Endothelial cell of umbilical vein (primary cell): ENCODE data around the gene LSM2. TPM values are rescaled to one million over a fixed set of nuclear protein-coding genes. Genes with fewer than 3 reads are reported as not detected.

Source experiments
- BruUV-seq: library from RNA; stranded (reverse); fragments of 400-500 nt; replicated peaks from 2 replicates; lab custom pipeline; 2021; lab: Mats Ljungman, UMichigan
- CTCF ChIA-PET: fragments of 300-600, 350-600 bp; sonication (Branson Sonifier 250); formaldehyde crosslinking; loops from one replicate; lab custom pipeline; 2021; ENCODE audit warnings: antibody characterized with exemption, inconsistent platforms; lab: Charles Lee
- POLR2A ChIA-PET: fragments of 300-600, 350-600 bp; sonication (Branson Sonifier 250); formaldehyde crosslinking; loops from one replicate; lab custom pipeline; 2021; ENCODE audit warnings: antibody characterized with exemption, inconsistent platforms; lab: Charles Lee
- DNase-seq: peaks from one replicate; pipeline ENCODE4 v3.0.0-alpha.2; 2011; ENCODE audit warnings: low read depth, low spot score
- FAIRE-seq: peaks from 2 replicates; lab custom pipeline; 2011; peaks lifted over from hg19 to GRCh38; lab: Jason Lieb, UNC
- H2AFZ ChIP-seq: 2 replicates; pipeline ENCODE4 v1.6.0; 2012; ENCODE audit warnings: low read depth, low read length, control low read depth, inconsistent platforms
- H3K27ac ChIP-seq: 2 replicates; pipeline ENCODE4 v1.5.1; 2011; ENCODE audit warnings: low read depth, mild to moderate bottlenecking, control low read depth, low read length, moderate library complexity; ENCODE audit not compliant: insufficient read depth
- H3K27me3 ChIP-seq, 2 experiments: 2 replicates each; pipeline versions ENCODE4 v1.6.0 to v1.6.1; 2011; ENCODE audit warnings: low read length in 2 of 2, mixed read lengths in 1 of 2; ENCODE audit not compliant: control insufficient read depth in 2 of 2, insufficient read depth in 2 of 2
- H3K36me3 ChIP-seq, 2 experiments: 2 replicates in 1 of 2; 3 replicates in 1 of 2; pipeline ENCODE4 v1.5.1; 2011; ENCODE audit warnings: low read length in 2 of 2, mild to moderate bottlenecking in 1 of 2, moderate library complexity in 1 of 2; ENCODE audit not compliant: control insufficient read depth in 2 of 2, insufficient read depth in 2 of 2; ENCODE audit errors: extremely low read depth in 1 of 2
- H3K4me1 ChIP-seq: 3 replicates; pipeline ENCODE4 v1.5.1; 2011; ENCODE audit warnings: mild to moderate bottlenecking, low read length; ENCODE audit not compliant: control insufficient read depth, insufficient read depth; ENCODE audit errors: extremely low read depth
- H3K4me2 ChIP-seq: 2 replicates; pipeline ENCODE4 v1.6.1; 2011; ENCODE audit warnings: low read length, control low read depth, mixed read lengths; ENCODE audit not compliant: insufficient read depth
- H3K4me3 ChIP-seq, 3 experiments: fragments of 200-600 bp in 1 of 3; sonication (generic), shearing (Covaris generic) in 1 of 3; replicated peaks in 1 of 3; 2 replicates each; pipeline ENCODE4 v1.5.1; 2011 to 2016; ENCODE audit warnings: control low read depth in 3 of 3, low read length in 3 of 3, mild to moderate bottlenecking in 2 of 3, inconsistent platforms in 1 of 3, low read depth in 1 of 3, moderate library complexity in 1 of 3; ENCODE audit not compliant: insufficient read depth in 1 of 3
- H3K79me2 ChIP-seq: 2 replicates; pipeline ENCODE4 v1.6.0; 2012; ENCODE audit warnings: low read length, inconsistent platforms; ENCODE audit not compliant: control insufficient read depth, insufficient read depth
- H3K9ac ChIP-seq: replicated peaks from 2 replicates; pipeline ENCODE3; 2011; ENCODE audit warnings: low read length, control low read depth; ENCODE audit not compliant: insufficient read depth; ENCODE audit errors: extremely low read depth
- H3K9me1 ChIP-seq: replicated peaks from 3 replicates; pipeline ENCODE4 v1.6.0; 2011; ENCODE audit warnings: mild to moderate bottlenecking, low read length; ENCODE audit not compliant: control insufficient read depth, insufficient read depth; ENCODE audit errors: extremely low read depth
- H3K9me3 ChIP-seq: replicated peaks from 2 replicates; pipeline ENCODE4 v1.5.1; 2012; ENCODE audit warnings: low read length, inconsistent platforms; ENCODE audit not compliant: control insufficient read depth, insufficient read depth
- H4K20me1 ChIP-seq: replicated peaks from 2 replicates; pipeline ENCODE3; 2011; ENCODE audit warnings: mild to moderate bottlenecking, low read length; ENCODE audit not compliant: control insufficient read depth, insufficient read depth; ENCODE audit errors: extremely low read depth
- EZH2 ChIP-seq: IDR thresholded peaks from 2 replicates; pipeline ENCODE4 v1.6.1; 2012; ENCODE audit warnings: borderline replicate concordance, low read depth, mild to moderate bottlenecking, moderate library complexity, low read length, inconsistent platforms; ENCODE audit not compliant: severe bottlenecking
- FOS ChIP-seq: IDR thresholded peaks from 2 replicates; pipeline ENCODE4 v1.6.1; 2011; ENCODE audit warnings: mild to moderate bottlenecking, low read length, moderate library complexity, borderline replicate concordance; ENCODE audit not compliant: insufficient read depth
- GATA2 ChIP-seq: IDR thresholded peaks from 2 replicates; pipeline ENCODE4 v1.7.0; 2011; ENCODE audit warnings: low read depth, mild to moderate bottlenecking, moderate library complexity, mixed read lengths, low read length; ENCODE audit not compliant: insufficient read length, insufficient read depth
- JUN ChIP-seq: IDR thresholded peaks from 2 replicates; pipeline ENCODE4 v1.6.1; 2011; ENCODE audit warnings: borderline replicate concordance, low read depth; ENCODE audit not compliant: insufficient read length, insufficient read depth
- MYC ChIP-seq: IDR thresholded peaks from one replicate; pipeline ENCODE4 v1.6.1; 2011; ENCODE audit warnings: mild to moderate bottlenecking, low read depth, low read length
- POLR2A ChIP-seq: IDR thresholded peaks from 2 replicates; pipeline ENCODE4 v1.6.1; 2012; ENCODE audit warnings: low read depth, mild to moderate bottlenecking, control low read depth, low read length
- POLR2AphosphoS5 ChIP-seq: IDR thresholded peaks from 2 replicates; pipeline ENCODE4 v1.6.1; 2012; ENCODE audit warnings: low read depth, mild to moderate bottlenecking, control low read depth, low read length, moderate library complexity; ENCODE audit not compliant: insufficient read depth
- dilution Hi-C: fragments of 300-500 bp; cut with MboI; formaldehyde crosslinking; loops from one replicate; pipeline ENCODE4 v1.15.0; 2019; ENCODE audit warnings: low sequenced_read_pairs; ENCODE audit not compliant: extremely low pct_ligation_motif_present
- intact Hi-C: fragments of 100-400 bp; cut with micrococcal nuclease; formaldehyde crosslinking; loops from one replicate; pipeline ENCODE4 v1.10.0; 2022
- polyA plus RNA-seq, 4 experiments: library from polyadenylated mRNA; depleted of rRNA in 3 of 4; stranded (reverse) in 3 of 4; unstranded in 1 of 4; fragments of >200 nt; gene quantifications; 2 replicates each; pipeline versions ENCODE4 v1.2.1 to v1.2.3, GENCODE V29; 2011 to 2012; ENCODE audit warnings: missing spikeins in 1 of 4
- total RNA-seq: library from RNA; stranded (reverse); gene quantifications from 2 replicates; pipeline ENCODE4 v1.2.3, GENCODE V29; 2021
- TF ChIP-seq, protein P1 (sequence below), 2 donors: IDR thresholded peaks; 1 replicate in 1 of 2; 2 replicates in 1 of 2; pipeline ENCODE4 v1.5.1; 2011; ENCODE audit warnings: low read length in 2 of 2, mild to moderate bottlenecking in 2 of 2, moderate library complexity in 2 of 2, control low read depth in 1 of 2, inconsistent platforms in 1 of 2, low read depth in 1 of 2; ENCODE audit not compliant: insufficient read depth in 1 of 2; ENCODE audit errors: extremely low read depth in 1 of 2
- TF ChIP-seq, protein P2 (sequence below): IDR thresholded peaks from 2 replicates; pipeline ENCODE4 v1.6.1; 2011; ENCODE audit not compliant: insufficient read depth, insufficient read length

Gene LSM2
- total and polyA plus RNA-seq, 2 donors (not counting 3 experiments of a cell fraction or from before 2014, with no cell fraction given): 78.1 to 86.0 TPM

DNA sequence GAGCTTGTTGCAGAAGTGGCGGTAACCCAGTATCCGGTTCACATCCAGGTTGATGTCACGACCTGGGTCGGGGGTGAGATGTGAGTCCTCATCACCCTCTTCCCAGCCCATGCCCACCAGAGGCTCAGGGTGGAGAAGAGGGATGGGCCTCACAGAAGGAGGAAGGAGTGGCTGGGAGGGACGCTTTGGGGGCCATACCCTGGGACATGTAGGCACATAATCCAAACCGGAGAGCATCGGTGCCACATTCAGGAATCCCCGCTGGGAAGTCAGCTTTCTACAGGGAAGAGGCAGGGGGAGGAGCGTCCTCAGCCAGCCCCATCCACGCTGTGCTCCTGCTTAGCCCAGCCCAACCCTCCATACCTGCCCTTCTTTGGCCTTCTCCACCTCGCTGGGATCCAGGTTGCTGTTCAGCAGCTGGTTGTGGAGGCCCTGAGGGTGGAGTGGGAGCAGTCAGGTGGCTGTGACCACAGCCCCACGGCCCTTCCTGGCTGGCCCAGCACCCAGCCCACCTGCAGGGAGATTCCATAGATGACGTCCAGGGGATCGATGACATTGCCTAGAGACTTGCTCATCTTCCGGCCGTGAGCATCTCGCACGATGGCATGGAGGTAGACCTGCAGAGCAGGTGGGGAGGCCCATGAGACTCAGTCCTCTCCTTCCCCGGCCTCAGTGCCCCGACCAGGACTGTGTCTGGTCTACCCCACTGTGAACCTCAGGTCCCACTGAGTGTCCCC lies 26.1 kb downstream of the LSM2 start:
- dilution Hi-C loops: no loop called here

More for the DNA sequence above, 26.1 kb downstream of the LSM2 start:
- no peak for TF ChIP-seq POLR2AphosphoS5
- no peak for TF ChIP-seq POLR2A
- no peak for TF ChIP-seq FOS
- no peak for TF ChIP-seq EZH2
- TF ChIP-seq MYC: no peak
- no peak for TF ChIP-seq GATA2
- no peak for TF ChIP-seq JUN
- TF ChIP-seq, protein P1, sequence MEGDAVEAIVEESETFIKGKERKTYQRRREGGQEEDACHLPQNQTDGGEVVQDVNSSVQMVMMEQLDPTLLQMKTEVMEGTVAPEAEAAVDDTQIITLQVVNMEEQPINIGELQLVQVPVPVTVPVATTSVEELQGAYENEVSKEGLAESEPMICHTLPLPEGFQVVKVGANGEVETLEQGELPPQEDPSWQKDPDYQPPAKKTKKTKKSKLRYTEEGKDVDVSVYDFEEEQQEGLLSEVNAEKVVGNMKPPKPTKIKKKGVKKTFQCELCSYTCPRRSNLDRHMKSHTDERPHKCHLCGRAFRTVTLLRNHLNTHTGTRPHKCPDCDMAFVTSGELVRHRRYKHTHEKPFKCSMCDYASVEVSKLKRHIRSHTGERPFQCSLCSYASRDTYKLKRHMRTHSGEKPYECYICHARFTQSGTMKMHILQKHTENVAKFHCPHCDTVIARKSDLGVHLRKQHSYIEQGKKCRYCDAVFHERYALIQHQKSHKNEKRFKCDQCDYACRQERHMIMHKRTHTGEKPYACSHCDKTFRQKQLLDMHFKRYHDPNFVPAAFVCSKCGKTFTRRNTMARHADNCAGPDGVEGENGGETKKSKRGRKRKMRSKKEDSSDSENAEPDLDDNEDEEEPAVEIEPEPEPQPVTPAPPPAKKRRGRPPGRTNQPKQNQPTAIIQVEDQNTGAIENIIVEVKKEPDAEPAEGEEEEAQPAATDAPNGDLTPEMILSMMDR (IDR thresholded peaks at IDR 0.05; ENCODE audit: extremely low read depth in 1 of 2, insufficient read depth in 1 of 2, low read depth in 1 of 2, low read length in 2 of 2): no peak
- TF ChIP-seq, protein P2, sequence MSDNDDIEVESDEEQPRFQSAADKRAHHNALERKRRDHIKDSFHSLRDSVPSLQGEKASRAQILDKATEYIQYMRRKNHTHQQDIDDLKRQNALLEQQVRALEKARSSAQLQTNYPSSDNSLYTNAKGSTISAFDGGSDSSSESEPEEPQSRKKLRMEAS: no peak
- ChIA-PET POLR2A (no interaction called here), CTCF (interaction anchor here (0.9 to 2.3 kb wide), 2 partner anchors 10 to 11 kb away, joined by 3 to 14 read pairs; no protein-coding TSS in a partner anchor)
- no peak for FAIRE-seq
- H3K27ac ChIP-seq: no peak overlapping the region
- no peaks in the 10 kb centered on the region for H3K9me3 ChIP-seq
- H3K36me3 ChIP-seq: peaks cover 8 to 45% of the 10 kb centered on the region in 2 experiments
- intact Hi-C loops: no loop called here
- H3K9ac ChIP-seq: no peak overlapping the region
- H2AFZ ChIP-seq: no peak overlapping the region
- H3K9me1 ChIP-seq: no peaks in the 10 kb centered on the region
- BruUV-seq: no TSS peak
- peaks cover 4% of the 10 kb centered on the region for H3K4me1 ChIP-seq
- H3K79me2 ChIP-seq: no peaks in the 10 kb centered on the region
- no peaks in the 10 kb centered on the region for H3K27me3 ChIP-seq
- H3K4me2 ChIP-seq: no peak overlapping the region
- H3K4me3 ChIP-seq: no peak overlapping the region
- no peaks in the 10 kb centered on the region for H4K20me1 ChIP-seq
- no peak for DNase-seq
